HG03442 (cell line): ENCODE measurements around the gene C16orf92.
A peak's percentile ranks its signal among the peaks of the same experiment; 100 is the strongest.

Source experiments
- ATAC-seq: cut with Tn5 transposase; IDR thresholded peaks from one replicate; pipeline ENCODE4 v1.9.1; 2021; ENCODE audit warnings: mild to moderate bottlenecking, moderate library complexity; ENCODE audit not compliant: unreplicated experiment

The C16orf92 gene

GRCh38 chr16:30053376-30054015, 30.5 kb downstream of the C16orf92 start:
- ATAC-seq: peak; percentile 19

- no peak for ATAC-seq
Measured at GRCh38 chr16:30054451-30054850, 31.5 kb downstream of the C16orf92 start.

- no peak for ATAC-seq
Measured at GRCh38 chr16:30054959-30055553, 32.1 kb downstream of the C16orf92 start.

- ATAC-seq: no peak
Measured at GRCh38 chr16:30060346-30060745, 37.3 kb downstream of the C16orf92 start.

GRCh38 chr16:30060836-30061554, 38.0 kb downstream of the C16orf92 start:
- no peak for ATAC-seq

GRCh38 chr16:30063278-30063892, 40.4 kb downstream of the C16orf92 start:
- ATAC-seq: no peak

- no peak for ATAC-seq
Measured at GRCh38 chr16:30063893-30064728, 41.1 kb downstream of the C16orf92 start.

GRCh38 chr16:30064729-30065101, 41.7 kb downstream of the C16orf92 start:
- ATAC-seq: no peak

GRCh38 chr16:30065102-30065942, 42.3 kb downstream of the C16orf92 start, which contains the start of gene ALDOA:
ALDOA (plus strand) TSS chr16:30065760; CDS start chr16:30066898, 1,138 bp downstream.
- ATAC-seq: peak; percentile 72

- ATAC-seq: peak; percentile 1
Measured at GRCh38 chr16:30065943-30066760, 43.2 kb downstream of the C16orf92 start.

- ATAC-seq: no peak
Measured at GRCh38 chr16:30066761-30067583, 44.0 kb downstream of the C16orf92 start.

GRCh38 chr16:30067584-30067916, 44.6 kb downstream of the C16orf92 start:
- no peak for ATAC-seq

GRCh38 chr16:30068333-30068732, 45.3 kb downstream of the C16orf92 start:
- no peak for ATAC-seq

- ATAC-seq: no peak
Measured at GRCh38 chr16:30068750-30069610, 46.0 kb downstream of the C16orf92 start.

GRCh38 chr16:30069611-30070462, 46.8 kb downstream of the C16orf92 start:
- ATAC-seq: no peak

GRCh38 chr16:30070490-30070889, 47.5 kb downstream of the C16orf92 start:
- ATAC-seq: no peak
